A204.1 (cell line): Measurements from ENCODE around the gene EGLN3.
"Not testable (repeated sequence)": the region's sequence is repeated elsewhere in the genome, so short reads cannot be mapped to it uniquely, and the experiment has no call there.

ENCODE experiments used
- FAIRE-seq: peaks from 2 replicates; lab custom pipeline; 2012; peaks lifted over from hg19 to GRCh38; lab: Jason Lieb, UNC

The EGLN3 gene

DNA sequence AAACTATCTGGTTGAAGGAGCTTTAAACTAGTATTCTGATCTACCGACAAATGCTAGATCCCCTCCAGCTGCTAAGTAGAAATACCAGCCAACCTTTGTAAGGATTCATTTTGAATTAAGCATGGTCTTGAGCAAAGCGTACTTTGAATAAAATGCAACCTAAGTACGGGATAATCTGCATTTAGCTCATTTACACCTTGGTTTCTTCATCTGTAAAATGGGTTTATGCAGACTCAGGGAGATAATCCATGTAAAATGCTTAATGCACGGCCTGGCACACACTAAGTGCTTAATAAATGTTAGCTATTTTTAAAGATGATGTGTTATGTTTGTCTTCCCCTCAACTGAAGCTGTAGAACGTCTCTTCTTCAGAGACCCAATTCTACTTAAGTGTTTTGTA, 15.9 kb downstream of the EGLN3 start:
- no peak for FAIRE-seq

DNA sequence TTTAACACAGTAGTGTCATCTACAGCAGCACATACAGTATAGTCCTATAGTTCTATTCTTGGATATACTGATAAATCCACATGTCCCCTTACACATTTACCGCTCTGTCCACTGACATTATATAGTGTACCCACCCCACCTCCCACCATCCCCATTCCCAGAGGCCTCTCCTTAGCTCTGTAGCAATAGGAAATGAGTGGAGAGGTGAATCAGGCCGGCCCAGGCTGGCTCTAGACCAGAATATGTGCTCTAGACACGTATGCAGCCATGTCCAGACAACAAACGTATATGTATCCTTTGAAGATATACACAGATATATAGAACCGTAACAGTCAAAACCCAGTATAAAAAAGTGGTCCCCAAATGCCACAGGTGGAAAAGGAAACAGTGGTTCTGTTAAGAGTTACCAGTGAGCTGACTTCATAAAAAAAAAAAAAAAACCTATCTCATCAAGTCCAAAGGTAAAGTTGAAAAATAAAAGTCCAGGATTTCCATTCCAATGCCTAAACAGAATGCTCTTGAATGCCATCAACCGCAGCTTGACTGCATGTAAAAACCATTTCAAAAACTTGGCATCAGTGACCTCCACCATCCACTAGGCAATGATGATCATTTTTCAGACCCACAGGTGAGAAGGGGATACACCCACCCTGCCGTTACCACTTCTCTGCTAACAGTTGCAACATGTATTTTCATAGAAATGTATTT, 16.7 kb downstream of the EGLN3 start:
- FAIRE-seq = no peak

GRCh38 chr14:33933386-33933933, 17.4 kb downstream of the EGLN3 start:
- FAIRE-seq = no peak

- FAIRE-seq = no peak
These were observed 18.1 kb downstream of the EGLN3 start for GRCh38 chr14:33932576-33933345.

GRCh38 chr14:33932033-33932432, 18.8 kb downstream of the EGLN3 start:
- no peak for FAIRE-seq

GRCh38 chr14:33931461-33931860, 19.4 kb downstream of the EGLN3 start:
- FAIRE-seq = no peak

DNA sequence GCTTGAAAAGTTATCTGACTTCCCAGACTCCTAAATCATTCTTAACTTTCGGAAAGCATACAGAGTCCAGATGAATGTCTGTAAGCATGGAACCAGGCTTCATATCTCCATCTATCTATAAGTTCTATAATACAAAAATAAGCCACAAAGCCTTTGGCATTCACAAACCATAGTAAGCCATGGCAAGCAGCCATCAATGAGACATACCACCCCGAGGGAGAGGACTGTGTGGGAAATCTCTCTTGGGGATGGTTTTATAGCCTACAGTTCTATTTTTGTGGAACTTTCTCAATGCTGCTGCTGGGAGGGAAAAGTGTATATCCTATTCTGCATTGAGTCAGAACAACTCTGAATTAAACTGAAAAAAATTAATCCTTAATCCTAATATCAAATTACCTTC, 20.4 kb downstream of the EGLN3 start:
- no peak for FAIRE-seq

- no peak for FAIRE-seq
These were observed 21.0 kb downstream of the EGLN3 start for GRCh38 chr14:33929799-33930408.

DNA sequence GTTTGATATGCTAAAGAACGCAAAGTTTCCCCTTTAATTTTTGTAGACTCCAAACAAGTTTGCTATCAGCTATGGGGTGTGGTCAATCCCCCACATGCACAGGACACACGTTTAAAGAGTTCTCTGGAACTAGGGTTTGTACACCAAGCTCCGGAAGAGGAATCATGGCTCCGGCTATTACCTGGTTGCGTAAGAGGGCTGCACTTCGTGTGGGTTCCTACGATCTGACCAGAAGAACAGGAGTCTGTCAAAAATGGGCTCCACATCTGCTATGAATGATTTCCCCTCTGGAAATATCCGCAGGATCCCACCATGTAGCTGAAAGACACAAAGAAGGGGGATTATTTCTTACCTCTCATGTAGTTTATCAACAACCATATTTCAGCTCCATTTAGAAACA, 22.0 kb downstream of the EGLN3 start:
- FAIRE-seq = no peak

- FAIRE-seq = no peak
These were observed 22.9 kb downstream of the EGLN3 start for GRCh38 chr14:33927944-33928343.

GRCh38 chr14:33926967-33927366, 23.9 kb downstream of the EGLN3 start:
- not testable (repeated sequence) for FAIRE-seq

GRCh38 chr14:33925946-33926345, 24.9 kb downstream of the EGLN3 start:
- no peak for FAIRE-seq

DNA sequence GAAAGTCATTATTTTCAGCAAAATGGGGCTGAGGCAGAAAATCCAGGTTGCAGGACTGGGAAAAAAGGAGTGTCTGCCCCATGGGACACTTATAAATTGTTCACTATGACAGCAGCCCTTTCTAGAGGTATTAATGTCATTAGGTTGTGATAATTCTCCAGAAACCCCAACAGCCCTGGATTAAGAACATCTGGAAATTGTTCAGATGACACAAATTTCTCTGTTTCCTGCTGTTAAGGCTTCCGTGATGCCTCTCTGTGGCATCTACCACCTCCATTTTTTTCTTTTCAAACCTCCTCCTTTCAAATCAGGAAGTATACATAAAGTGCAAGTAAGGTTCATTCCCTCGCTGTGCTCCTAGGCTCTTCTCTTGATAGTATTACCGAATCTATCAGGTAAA, 25.6 kb downstream of the EGLN3 start:
- FAIRE-seq = no peak

DNA sequence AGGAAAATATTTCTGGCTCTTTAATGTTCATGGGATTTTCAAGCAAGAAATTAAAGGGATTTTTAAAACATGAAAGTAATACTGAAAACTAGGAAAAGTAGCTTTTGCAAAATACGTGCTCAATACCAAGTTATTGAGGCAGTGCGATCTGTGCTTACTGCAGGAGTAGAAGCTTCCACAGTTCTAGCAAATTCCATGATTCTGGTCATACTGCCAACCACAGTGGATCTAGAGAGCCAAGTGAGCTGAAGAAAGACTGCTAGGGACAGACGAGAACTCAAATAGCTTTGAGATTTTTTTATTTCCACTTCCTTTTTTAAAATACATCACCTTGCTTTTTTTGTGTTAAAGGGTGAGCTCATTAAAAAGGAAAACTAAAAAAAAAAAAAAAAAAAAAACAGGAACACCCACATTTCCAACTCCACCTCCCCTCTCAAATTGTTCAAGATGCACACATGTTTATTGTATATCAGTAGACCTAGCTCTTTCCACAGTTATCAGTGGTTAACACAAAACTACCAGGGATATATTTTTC, 26.2 kb downstream of the EGLN3 start:
- no peak for FAIRE-seq

GRCh38 chr14:33922125-33922524, 28.7 kb downstream of the EGLN3 start:
- FAIRE-seq = no peak

GRCh38 chr14:33918256-33918655, 32.6 kb downstream of the EGLN3 start:
- no peak for FAIRE-seq

- no peak for FAIRE-seq
These were observed 33.2 kb downstream of the EGLN3 start for GRCh38 chr14:33917661-33918060.

GRCh38 chr14:33916663-33917565, 34.0 kb downstream of the EGLN3 start:
- FAIRE-seq = no peak

DNA sequence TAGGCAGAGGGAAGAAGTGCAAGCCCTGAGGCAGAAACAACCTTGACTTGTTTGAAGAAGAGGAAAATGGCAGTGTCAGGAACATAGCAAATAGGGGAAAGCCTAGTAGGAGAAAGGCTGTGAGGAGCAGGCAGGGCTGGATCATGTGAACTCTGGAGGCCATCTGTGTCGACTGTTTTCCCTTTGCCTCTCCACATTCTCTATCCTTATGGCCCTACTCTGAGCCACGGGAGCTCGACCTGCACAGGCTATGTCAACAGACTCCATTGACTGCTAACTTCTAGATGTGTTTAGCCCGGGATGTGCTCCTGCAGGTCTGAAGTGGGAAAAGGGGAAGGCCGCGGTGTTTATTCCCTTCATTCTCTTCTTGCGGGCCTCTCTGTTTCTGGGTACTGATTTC, 35.2 kb downstream of the EGLN3 start:
- FAIRE-seq = no peak

DNA sequence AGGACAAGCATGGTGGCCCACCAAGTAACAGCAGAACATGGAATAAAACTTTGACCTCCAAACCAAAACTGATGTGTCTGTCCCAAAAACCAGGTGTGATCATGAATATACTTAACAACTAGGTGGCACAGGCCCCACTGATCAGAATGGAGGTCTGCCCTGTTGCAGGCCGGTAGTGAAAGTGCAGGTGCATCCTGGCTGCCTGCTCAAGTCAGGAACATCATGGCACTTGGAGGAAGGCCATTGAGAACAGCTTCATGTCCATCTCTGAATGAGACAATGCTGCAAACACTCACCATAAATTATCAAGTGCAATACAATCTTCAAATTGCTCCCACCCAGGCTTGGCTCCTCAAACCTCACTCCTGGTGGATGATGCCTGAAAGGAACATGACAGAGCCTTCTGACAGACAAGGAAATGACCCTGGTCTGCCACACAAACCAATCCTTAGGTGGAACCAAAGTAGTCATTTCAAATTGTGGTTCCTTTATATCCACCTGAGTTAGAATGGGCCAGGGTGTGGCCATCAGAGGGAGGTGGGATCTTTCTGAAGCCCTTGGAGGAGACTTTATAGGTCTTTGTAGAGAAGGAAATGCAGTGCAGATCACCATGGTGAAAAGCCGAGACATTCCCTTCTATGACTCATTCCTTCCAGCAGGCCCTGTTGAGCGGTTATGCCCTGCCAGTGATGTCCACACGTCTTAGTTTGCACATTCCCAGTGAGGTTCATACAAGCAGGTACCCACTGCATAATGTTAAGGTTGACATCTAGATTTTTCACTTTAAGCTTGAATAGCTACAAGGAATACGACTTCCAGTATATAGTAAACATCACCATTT, 36.0 kb downstream of the EGLN3 start:
- FAIRE-seq = no peak

DNA sequence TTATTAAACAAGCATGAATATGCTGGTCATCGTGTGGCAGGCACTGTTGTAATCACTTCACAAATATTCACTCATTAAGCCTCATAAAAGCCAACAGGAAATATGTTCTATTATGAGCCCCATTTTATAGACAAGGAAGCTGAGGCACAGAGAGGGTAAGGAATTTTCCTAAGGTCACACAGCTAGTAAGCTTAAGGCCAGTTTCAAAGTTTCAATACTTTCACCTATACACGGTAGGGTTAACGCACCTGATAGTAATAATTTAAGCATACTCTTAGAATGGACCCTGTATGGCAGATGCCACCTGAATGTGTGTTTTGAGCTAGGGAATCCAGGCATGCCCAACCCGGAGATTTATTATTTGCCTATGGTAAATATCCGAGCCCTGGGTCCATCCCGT, 39.8 kb downstream of the EGLN3 start:
- FAIRE-seq = no peak
